CD4-positive, alpha-beta T cell treated with Interleukin-2 at 100 ng/mL for 4 hours (primary cell): ENCODE measurements around the gene NECAB2.

Source experiments
- DNase-seq: peaks from one replicate; pipeline ENCODE4 v3.0.0-alpha.2; 2020; ENCODE audit warnings: low spot score

Gene NECAB2

GRCh38 chr16:83952940-83953795 lies 14.9 kb upstream of the NECAB2 start, which contains the start of gene OSGIN1:
OSGIN1 (plus strand) TSS chr16:83953240; CDS start chr16:83957672, 4,432 bp downstream.
- peak; percentile 48 for DNase-seq

GRCh38 chr16:83953796-83954576 lies 14.1 kb upstream of the NECAB2 start:
- no peak for DNase-seq

- DNase-seq, result no peak
Measured at GRCh38 chr16:83954577-83955016, 13.4 kb upstream of the NECAB2 start.

GRCh38 chr16:83955218-83956130 lies 12.6 kb upstream of the NECAB2 start:
- DNase-seq, result no peak

GRCh38 chr16:83956336-83957289 lies 11.4 kb upstream of the NECAB2 start:
- peak; percentile 60 for DNase-seq

DNA sequence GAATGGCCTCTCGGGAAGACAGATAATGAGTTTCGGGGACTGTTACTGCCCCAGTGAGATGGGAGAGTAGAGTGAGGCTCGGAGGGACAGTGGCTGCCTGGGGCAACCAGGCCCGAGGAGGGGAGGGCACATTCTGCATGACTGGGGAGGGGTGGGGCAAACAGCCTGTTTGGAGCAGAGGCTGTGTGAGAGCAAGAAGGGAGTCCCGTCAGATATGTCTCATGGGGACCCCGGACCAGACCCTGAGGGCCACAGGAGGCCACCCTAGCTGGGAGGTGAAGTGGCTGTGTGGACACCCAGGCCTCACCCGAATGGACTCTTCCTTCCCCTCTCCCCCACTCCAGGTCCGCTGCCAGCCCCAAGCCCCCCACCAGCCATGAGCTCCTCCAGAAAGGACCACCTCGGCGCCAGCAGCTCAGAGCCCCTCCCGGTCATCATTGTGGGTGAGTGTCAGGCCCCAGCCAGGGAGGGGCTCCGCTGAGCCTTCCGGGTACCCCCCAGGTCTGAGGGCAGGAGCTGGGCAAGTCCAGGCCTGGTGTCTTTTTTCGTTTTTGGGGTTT lies 10.7 kb upstream of the NECAB2 start:
- no peak for DNase-seq

DNA sequence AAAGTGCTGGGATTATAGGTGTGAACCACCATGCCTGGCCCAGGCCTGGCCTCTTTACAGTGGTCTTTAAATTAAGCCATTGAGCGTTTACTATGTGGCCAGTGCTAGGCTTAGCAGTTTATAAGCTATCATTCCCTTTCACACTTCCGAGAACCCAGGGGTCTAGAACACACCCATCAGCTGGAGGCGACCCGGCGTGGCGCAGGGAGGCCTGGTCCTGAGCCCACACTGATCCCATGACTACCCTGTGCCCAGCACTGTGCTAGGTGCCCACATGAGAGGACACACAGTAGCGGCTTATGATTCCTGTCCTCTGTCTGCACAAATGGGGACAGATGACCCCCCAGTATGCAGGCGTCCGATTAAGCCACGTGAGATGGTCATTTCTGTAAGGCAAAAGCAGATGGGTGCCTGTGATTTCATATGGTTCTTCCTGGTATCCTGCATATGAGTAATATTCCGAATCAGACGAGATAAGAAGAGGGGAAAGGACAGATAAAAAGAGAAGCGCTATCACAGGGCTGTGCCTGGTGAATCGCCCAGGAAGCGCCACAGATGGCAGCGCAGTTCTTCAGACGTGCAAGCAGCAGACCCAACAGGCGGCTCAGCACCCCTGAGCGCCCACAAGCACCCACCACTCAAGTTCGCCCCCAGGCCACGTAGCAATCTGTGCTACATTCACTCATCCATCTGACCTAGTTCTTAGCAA lies 9.8 kb upstream of the NECAB2 start:
- no peak for DNase-seq

DNA sequence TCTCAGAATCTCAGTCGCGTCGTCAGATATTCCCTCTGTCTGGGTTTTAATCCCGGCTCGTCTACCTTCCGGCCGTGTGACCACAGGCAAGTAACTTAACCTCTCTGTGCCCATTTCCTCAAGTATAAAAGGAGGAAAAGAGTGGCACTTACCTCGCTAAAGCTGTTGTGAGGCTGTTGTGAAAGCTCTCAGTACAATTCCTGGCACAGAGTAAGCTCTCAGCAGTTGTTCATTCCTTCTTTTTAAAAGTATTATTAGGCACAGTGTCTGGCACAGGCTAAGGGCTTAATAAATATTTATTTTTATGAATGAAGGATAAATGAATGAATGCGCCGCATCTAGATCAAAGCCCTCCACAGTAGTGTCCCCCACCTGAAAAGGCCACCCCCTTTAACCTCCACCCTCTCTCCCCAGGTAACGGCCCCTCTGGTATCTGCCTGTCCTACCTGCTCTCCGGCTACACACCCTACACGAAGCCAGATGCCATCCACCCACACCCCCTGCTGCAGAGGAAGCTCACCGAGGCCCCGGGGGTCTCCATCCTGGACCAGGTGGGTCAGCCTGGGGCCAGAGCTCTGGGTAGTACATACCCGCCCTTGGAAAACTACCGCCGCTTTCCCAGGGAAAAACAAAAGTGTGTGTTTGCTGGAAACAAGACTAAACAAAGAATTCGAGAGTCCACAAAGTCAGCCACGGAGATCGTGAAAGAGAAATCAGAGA lies 9.0 kb upstream of the NECAB2 start:
- DNase-seq, result no peak

DNA sequence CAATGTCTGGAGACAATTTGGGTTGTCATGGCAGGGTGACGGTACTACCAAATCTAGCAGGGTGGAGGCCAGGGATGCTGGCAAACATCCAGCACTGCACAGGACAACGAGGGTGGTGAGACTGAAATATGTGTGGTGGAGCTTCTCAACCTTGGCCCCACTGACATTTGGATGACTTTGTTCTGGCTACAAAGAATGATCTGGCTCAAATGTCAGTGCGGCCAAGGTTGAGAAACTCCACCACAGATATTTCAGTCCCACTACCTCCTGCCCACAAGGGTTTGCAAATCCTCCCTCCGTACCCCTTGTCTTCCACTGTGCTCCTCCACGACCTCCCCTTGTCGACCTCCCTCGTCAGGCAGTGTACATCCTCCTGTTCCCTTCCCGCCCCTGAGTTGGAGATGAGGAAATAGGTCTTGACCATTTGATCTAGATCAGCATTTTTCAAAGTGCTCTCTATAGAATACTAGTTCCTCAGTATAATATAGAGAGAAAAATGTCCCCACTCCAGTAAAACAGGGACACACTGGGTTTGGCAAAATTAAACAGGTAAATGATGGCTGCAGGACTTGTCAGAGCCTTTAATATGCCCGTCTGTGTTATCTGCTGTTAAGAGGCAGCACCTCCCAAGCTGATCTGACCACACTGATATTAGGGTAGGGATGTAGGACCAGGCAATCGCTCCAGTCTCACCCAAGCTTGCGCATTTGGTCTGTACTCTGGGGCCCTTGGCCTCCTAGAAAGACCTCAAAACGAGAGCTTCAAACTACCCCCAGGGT lies 8.2 kb upstream of the NECAB2 start:
- no peak for DNase-seq

DNA sequence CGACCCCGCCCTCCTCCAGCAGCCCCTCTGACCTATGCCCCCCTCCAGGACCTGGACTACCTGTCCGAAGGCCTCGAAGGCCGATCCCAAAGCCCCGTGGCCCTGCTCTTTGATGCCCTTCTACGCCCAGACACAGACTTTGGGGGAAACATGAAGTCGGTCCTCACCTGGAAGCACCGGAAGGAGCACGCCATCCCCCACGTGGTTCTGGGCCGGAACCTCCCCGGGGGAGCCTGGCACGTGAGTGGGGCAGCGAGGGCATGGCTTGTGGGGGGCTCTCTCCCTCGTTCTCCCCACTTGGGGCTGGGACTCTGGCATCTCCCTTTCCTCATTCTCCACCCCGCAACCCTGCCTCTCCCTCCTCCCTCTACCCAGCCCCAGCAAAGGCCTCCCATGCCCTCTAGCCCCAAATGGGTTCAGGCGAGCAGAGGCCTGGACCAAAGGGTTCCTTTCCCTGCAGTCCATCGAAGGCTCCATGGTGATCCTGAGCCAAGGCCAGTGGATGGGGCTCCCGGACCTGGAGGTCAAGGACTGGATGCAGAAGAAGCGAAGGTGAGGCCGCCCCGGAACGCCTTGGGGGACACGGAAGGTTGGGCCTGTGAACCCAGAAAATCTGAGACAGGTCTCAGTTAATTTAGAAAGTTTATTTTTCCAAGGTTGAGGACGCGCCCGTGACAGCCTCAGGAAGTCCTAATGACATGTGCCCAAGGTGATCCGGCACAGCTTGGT lies 7.4 kb upstream of the NECAB2 start:
- no peak for DNase-seq

DNA sequence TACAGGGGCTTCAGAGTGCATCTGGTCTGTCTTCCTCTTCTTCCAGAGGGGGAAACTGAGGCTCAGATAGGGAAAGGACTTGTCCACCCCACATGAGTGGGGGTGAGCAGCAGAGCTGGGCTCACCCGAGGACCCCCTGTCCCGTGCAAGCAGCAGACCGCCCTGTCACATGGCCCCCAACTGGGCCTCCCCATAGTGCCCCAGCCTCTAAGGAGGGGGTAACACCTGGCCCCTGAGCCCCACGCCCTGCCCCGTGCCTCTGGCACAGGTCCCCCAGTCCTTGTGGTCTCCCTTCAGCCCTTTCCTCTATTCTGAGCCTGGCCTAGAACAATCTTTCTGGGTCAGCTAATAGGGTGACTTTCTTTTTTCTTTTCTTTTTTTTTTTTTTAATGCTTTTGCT lies 6.5 kb upstream of the NECAB2 start:
- no peak for DNase-seq

GRCh38 chr16:83963277-83964119 lies 4.5 kb upstream of the NECAB2 start:
- DNase-seq, result no peak

GRCh38 chr16:83964684-83965443 lies 3.2 kb upstream of the NECAB2 start:
- DNase-seq, result no peak

- DNase-seq, result no peak
Measured at GRCh38 chr16:83965444-83966152, 2.4 kb upstream of the NECAB2 start.

DNA sequence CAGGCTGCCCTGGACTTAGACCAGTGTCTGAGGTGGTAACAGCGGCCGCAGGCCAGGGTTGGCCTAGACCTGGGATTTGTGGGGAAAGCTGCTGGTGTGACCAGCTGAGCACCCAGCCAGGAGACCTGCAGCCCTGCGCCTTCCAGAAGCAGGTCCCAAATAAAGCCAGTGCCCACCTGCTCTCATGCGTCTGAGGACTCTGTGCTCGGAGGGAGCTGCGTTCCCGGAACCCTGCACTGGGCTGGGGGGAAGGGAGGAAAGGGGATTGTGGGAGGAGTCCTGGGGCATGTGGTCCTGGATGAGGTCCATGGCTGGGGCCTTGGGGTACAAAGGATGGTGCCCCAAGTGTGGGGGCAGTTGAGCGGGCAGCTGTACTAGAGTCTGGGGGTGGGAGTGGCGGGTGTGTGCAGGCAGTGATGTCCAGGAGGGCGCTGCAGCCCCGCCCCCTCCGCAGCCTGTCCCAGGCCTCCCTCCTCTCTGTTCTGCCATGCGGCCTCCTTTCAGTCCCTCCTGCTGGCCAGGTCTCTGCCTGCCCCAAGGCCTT lies 1.8 kb upstream of the NECAB2 start:
- DNase-seq, result no peak
